ENCODE results near the gene RAB11A.

- TF ChIP-seq CTCF (IDR thresholded peaks at IDR 0.05; ENCODE audit: insufficient read depth, low read length) (no peak), POLR2AphosphoS5 (IDR thresholded peaks at IDR 0.05; ENCODE audit: low read depth) (no peak), REST (IDR thresholded peaks at IDR 0.05; ENCODE audit: insufficient replicate concordance, low read depth) (no peak), GABPA (IDR thresholded peaks at IDR 0.05; ENCODE audit: low read depth) (no peak), SPI1 (IDR thresholded peaks at IDR 0.05; ENCODE audit: borderline replicate concordance, low read depth) (no peak)
Measured at GRCh38 chr15:65819563-65819960, 49.7 kb upstream of the RAB11A start.

Measured in HL-60 (cell line).